HG02884 (cell line): ENCODE measurements around the gene TDG.

ENCODE experiments used
- ATAC-seq: cut with Tn5 transposase; IDR thresholded peaks from one replicate; pipeline ENCODE4 v1.9.1; 2021; ENCODE audit warnings: mild to moderate bottlenecking, moderate library complexity; ENCODE audit not compliant: unreplicated experiment

TDG gene

DNA sequence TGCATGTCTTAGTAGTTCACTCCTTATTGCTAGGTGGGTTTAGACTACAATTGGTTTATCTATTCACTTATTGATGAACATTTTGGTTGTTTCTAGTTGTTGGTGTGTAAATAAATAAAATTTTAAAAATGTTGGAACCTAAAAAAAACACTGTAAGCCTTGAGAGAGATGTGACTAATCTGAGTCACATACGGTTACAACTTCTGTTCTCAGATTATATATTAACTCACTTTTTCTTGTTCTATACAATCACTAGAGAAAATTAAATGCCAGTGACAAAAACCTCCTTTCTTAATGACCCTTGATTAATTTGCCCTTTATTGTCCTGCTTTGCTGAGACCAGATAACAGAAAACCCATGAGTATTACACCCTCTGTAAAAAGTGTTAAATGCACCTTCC lies 7.1 kb upstream of the TDG start:
- ATAC-seq = no peak

DNA sequence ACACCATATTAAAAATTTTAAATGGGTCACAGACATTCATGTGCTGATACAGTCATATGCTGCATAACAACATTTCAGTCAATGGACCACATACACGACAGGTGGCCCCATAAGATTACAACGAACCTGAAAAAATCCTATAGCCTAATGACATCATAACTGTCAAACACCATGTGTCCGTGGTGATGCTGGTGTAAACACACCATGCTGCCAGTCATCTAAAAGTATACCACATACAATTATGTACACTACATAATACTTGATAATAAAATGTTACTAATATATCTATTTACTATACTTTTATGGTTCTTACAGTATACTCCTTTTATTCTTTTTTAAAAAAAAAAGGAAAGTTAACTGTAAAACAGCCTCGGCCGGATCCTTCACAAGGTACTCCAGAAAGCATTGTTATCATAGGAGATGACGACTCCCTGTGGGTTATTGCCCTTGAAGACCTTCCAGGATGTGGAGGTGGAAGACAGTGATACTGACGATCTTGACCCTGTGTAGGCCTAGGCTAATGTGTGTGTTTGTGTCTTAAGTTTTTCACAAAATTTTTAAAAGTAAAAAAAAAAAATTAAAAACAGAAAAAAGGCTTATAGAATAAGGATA lies 5.0 kb upstream of the TDG start:
- ATAC-seq = no peak

- no peak for ATAC-seq
Measured at GRCh38 chr12:103962493-103962892, 3.2 kb upstream of the TDG start.

- ATAC-seq = no peak
Measured at GRCh38 chr12:103964805-103965204, 867 bp upstream of the TDG start.

DNA sequence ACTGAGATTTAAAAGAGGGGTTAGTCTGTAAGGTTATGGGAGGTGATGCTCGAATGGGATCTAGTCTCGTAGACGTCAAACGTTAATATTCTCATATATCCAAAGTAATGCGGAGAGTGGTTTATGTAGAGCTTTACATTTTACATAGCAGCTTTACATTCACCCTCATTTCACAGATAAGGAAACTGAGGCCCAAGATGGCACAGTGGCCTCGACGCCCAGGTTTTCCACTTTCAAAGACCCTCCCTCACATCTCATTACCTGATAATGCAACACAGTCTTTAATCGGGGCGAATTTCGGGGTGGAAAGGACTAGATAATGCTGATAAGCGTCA lies 450 bp upstream of the TDG start:
- ATAC-seq = no peak

DNA sequence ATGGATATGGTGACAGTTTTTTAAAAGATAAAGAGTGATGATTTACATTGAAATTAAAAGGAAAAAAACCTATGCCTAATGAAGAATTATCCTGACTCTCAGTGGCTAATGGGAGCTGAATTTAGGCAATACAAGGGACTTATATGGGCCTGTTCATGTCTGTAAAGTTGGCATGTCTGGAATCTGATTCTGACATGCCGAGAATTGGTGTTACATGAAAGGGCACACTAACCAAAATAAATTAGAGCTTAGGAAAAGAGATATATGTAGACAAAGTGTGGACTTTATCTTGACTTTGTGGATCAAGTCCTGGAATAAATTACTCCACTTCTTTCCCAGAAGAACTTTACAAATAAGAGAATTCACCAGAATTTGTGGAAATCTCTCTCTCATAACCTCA lies 1.1 kb downstream of the TDG start:
- ATAC-seq = no peak

DNA sequence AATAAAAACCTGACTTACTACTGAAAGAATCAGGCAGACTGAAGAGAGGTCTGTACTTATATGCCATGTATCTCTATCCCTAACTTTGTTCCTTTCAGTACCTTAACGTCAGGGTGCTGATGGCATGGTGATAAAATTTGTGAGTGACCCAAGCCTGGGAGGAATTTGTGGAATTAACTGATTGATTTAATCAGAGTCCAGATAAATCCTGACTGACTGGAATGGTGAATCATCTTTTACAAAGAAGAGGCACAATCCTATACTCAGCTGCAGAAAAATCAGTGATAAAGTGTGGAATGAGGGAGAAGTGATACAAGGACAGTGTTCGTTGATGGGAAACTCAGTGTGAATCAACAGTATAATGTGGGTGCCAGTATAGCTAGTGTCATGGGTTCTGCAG lies 3.7 kb downstream of the TDG start:
- ATAC-seq = no peak

GRCh38 chr12:103973909-103974308 lies 8.2 kb downstream of the TDG start:
- no peak for ATAC-seq

DNA sequence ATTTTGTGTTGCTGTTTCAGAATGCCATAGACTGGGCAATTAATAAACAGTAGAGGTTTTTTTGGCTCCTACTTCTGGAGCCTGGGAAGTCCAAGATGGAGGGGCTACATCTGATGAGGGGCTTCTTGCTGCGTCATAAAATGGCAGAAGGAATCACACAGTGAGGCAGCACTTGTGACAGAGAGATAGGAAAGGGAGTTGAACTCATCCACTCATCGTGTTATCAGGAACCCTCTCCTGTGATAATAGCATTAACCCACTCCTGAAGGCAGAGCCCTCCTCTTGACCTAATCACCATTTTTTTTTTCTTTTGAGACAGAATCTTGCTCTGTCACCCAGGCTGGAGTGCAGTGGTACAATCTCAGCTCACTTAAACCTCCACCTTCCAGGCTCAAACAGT lies 9.7 kb downstream of the TDG start:
- no peak for ATAC-seq

- no peak for ATAC-seq
Measured at GRCh38 chr12:103978384-103978982, 12.8 kb downstream of the TDG start.

- ATAC-seq = no peak
Measured at GRCh38 chr12:103986829-103987228, 21.2 kb downstream of the TDG start.

GRCh38 chr12:103994235-103994634 lies 28.6 kb downstream of the TDG start:
- ATAC-seq = no peak

DNA sequence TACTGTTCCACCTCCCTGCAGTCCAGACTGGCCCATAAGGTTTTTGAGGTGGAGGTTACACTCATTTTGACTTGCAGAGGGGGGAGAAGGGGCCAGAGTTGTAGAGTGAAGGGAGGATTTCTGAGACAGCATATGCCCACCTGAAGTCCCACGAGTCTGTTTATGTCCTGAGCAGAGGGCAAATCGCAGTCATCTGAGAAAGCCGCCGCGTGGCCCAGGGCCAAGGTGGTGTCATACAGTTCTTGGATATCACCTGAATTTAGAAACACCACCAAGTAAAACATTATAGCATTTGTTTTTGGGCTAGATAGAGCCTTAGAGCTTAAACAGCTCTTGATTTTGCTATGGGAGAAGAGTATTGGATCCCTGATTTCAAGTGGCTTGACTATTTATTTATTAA lies 30.9 kb downstream of the TDG start:
- no peak for ATAC-seq

DNA sequence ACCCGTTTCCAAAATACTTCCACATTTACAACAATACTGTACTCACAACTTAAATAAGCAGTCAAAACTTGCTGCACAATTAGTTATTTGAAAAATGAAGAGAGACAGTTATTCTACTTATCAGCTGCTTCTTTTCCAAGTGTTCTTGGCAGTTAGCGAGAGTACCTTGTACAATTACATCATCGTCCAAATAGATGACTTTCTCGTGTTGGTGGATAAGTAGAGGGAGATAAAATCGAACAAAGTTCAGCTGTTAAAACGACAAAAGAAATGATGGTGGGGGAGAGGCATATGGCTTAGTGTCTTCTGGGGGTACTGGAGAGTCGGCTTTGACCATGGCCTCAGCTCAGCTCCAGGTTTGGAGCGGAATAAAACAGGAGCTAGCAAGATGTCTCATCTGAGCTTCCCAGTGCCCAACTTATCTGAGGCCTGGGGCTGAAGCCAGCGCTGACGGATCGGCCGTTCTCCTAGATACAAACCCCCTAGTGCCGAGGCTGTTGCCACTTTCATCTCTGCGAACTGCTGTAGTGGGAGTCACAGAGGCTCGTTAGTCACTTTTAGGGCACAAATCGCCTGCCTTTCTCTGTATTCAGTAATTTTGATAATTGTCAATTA lies 31.7 kb downstream of the TDG start:
- ATAC-seq = no peak

GRCh38 chr12:103998976-103999375 lies 33.3 kb downstream of the TDG start:
- ATAC-seq = no peak

GRCh38 chr12:104000807-104001434 lies 35.2 kb downstream of the TDG start:
- ATAC-seq = no peak

GRCh38 chr12:104002686-104003085 lies 37.0 kb downstream of the TDG start:
- ATAC-seq = no peak

- no peak for ATAC-seq
Measured at GRCh38 chr12:104003596-104003995, 37.9 kb downstream of the TDG start.

- ATAC-seq = no peak
Measured at GRCh38 chr12:104006929-104007328, 41.3 kb downstream of the TDG start.

DNA sequence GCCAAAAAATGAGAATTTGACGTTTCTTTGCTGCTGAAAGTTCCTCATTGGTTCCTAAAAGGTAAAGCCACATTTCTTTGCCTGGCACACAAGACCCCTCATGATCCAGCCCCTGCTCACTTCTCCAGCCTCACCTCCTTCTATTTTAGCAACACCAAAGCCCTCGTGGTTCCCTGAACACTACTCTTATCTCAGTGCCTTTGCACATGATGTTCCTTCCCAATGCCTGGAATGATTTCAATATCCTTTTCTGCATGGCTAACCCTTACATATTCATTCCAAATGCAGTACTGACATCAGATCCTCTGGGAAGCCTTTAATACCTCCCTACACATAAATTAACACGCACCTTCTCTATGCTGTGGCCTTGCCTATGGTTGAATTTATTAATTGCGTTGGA lies 44.4 kb downstream of the TDG start:
- ATAC-seq = no peak

GRCh38 chr12:104010606-104011169 lies 45.0 kb downstream of the TDG start:
- ATAC-seq = no peak

DNA sequence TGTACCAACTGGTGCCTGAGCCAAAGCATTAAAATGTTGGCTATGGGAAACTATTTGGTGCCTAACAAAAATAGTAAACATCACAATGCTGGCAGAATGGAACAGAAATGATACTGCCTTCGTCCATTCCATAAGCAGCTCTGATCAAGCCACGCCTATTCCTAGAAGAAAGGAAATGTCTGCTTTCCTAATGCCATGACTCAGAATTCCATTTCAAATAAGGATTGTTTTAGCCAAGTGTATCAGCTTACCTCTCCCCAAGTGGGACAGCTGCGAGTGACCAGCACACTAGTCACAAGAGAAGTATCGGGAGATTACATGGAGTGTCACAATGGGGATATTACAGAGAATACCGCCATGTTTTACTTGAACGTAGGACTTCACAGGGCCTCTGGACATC lies 45.6 kb downstream of the TDG start:
- ATAC-seq = no peak
